GM21786 (cell line): Measurements from ENCODE around the gene TMC8.

ENCODE experiments used
- ATAC-seq: cut with Tn5 transposase; IDR thresholded peaks from one replicate; pipeline ENCODE4 v1.9.1; 2021; ENCODE audit not compliant: unreplicated experiment

TMC8 gene

DNA sequence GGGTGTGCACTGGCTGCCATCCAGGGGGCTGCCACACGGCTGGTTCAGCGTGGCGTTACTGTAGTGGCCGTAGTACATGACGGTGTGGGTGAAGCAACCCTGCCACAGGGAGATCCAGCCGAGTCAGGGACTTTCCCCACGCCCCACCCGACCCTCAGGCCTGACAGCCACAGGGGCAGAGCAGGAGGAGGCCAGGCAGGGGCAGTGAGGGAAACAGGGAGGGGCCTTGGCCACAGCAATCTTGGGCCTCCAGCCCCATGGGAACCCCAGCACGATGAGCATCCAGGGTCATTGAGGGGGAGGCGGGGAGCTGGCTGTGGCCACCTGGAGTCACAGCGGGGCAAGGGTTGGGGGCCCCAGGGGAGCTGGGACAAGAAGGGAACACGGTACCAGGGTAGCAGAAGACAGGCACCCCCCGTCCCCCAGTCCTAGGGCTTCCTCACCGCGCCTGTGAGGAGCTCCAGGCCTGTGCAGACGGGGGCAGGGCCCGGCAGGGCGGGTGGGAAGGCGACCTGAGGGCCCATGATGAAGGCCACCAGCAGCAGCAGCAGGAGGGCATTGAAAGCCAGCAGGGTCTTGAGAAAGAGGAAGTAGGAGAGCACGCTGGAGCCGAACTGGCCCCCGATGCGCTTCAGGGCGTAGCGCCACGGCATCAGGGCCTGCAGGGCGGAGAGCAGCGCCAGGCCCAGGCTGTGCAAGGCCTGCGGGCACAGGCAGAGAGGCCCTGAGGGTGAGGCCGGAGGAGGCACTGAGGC, 6.3 kb upstream of the TMC8 start:
- peak; percentile 33 for ATAC-seq

DNA sequence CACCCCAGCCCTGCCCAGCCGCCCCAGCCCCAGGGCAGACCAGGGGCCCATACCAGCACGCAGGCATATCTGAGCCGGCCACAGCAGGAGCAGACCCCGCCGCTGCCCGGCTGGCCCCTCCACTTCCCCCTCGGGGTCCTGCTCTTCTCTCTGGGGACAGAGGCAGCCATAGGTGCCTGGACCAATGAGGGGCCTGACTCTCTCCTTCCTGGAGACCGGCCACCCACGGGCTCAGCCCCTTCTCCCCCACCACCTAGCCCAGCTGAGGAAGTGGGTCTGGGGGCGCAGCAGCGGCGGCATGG, 5.8 kb upstream of the TMC8 start:
- no peak for ATAC-seq

DNA sequence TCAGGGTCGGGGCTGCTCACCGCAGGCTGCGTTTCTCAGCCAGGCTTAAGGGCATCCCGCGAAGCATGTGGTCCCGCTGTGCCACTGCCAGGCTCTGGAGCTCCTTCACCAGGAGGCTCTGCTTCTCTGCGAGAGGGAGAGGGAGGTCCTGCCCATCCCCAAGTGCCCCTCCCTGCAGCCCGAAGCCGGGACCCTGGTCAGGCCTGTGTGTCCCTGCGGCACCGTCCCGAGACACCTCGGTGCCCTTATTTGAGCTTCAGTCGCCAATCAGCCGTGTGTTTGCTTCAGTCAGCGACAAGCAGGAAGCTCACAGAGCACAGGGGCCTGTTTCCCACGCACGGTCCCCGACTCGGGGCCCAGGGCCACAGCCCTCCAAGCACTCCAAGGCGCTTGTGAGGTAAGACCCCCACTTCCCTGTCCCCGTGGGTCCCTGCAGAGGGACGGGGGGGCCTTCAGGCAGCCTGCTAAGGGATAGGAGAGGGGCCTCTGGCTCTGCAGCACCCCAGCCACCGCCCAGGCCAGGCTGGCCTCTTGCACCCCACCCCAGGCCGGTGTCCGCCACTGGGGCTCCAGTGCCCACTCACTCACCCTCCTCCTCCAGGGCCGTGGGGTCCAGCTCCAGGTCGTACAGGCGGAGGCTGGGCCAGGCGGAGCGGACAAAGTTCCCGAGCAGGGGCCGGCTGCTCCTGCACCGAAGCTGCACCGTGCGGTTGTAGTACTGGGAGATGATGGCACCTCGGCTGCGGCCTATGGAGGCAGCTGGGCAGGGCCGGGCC, 5.2 kb upstream of the TMC8 start:
- ATAC-seq = no peak

DNA sequence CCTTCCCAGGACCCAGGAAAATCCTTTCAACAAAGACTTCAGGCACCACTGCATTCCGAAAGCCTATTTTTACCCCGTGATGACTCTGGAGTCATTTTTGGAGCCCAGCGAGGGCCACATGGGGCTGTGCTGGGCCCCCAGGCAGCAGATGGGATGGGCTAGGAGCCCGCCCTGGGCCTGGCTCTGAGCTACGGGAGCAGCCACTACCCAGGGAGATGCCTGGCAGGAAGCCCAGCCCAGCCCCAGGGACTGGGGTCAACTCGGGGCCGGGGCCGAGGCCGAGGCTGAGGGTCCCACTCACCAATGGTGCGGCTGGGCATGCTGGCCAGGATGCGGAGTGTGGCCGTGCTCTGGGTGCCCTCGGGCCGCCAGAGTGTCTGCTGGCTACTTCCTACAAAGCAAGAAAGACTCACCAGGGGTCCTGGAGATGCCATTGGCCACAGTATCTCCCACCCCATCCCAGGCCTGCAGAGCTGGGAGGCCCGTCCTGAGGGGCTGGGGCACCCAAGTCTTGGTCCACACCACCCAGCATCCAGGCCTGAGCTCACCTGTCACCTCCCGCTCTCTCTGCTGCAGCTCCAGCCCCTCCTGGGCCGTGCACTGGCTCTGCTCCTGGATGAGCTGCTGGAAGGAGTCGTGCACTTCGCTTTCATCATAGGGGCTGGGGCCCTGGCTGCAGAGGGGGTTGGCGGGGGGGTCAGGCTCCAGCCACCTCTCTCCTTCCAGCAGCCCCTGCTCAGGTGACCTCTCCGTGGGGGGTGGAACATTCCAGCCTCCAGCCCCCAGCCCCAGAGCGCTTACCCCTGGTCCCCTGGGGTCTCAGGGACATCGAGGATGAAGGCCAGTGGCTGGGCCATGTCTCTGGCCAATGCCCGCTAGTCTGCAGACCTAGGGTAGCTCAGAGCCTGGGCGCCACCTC, 4.3 kb upstream of the TMC8 start:
- ATAC-seq = no peak

DNA sequence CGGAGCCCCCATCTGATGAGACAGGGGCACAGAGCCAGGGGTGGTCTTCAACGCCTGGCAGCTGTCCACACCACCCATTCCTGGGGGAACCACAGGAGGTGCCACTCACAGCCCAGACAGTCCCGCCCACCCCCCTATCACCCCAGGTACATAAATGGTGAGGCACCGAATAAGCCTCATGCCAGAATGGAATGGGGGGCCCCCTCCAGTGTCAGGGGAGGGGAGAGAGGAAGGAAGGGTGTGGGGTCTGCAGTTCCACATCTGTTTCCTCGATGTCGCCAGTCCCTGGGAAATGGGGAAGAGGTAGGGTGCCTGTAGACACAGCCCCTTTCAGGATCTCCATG, 3.7 kb upstream of the TMC8 start:
- no peak for ATAC-seq

DNA sequence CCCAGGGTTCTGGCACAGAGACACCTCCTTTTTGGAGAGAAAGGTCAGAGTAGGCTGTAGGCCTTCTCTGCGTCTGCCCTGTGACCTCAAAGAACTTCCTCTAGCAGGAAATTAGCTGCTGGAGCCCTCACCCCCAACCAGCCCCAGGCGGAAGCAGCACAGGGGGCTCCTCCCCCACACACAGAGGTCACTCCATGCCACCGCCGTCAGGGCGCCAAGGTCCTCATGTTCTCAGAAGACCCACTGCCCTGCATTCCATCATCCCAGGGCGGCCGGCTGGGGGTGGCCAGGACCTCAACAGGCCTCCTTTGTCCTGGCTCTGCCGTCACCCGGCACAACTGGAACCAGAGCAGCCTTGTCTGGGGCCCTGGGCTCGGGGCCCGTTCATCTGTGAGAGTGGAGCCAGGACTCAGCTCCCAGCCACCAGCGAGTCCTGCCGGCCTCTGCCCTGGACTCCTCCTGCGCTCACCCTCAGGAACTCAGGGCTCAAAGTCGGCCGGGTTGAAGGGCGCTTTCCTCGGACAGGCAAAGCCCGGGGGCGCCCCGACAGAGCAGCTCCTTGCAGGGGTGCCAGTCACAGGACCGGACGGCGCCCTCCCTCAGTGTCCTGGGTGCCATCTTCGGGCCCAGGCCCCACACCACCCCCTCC, 3.2 kb upstream of the TMC8 start:
- ATAC-seq = no peak

DNA sequence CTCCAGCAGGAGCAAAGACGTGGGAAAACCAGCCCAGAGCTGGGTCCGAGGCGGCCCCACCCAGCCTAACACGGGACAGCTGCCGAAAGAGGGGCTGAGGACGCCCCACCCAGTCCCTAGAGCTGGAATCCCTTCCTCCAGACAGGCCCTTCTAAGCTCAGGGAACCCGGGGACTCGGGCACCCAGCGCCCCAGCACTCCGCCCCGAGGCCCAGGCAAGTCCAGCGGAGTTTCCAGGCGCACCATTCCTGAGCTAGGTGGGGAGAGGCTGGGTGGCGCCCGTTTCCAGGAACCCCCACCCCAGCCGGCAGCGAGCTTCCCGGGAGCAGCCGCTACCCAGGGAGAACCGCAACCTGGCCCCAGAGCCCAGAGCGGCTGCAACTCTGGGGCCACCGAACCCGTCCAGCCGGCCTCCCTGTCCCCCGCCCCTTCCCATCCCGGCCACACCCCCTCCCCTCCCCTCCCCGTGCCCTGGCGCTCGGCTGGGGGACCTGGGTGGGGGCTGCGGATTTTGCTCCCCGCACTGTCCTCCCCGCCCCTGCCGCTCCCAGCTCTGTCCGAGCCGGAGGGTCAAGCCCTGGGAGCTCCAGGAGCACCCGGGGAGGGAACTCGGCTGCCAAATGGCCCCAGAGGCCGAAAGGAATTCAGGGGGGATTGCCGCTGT, 2.6 kb upstream of the TMC8 start:
- ATAC-seq = no peak

DNA sequence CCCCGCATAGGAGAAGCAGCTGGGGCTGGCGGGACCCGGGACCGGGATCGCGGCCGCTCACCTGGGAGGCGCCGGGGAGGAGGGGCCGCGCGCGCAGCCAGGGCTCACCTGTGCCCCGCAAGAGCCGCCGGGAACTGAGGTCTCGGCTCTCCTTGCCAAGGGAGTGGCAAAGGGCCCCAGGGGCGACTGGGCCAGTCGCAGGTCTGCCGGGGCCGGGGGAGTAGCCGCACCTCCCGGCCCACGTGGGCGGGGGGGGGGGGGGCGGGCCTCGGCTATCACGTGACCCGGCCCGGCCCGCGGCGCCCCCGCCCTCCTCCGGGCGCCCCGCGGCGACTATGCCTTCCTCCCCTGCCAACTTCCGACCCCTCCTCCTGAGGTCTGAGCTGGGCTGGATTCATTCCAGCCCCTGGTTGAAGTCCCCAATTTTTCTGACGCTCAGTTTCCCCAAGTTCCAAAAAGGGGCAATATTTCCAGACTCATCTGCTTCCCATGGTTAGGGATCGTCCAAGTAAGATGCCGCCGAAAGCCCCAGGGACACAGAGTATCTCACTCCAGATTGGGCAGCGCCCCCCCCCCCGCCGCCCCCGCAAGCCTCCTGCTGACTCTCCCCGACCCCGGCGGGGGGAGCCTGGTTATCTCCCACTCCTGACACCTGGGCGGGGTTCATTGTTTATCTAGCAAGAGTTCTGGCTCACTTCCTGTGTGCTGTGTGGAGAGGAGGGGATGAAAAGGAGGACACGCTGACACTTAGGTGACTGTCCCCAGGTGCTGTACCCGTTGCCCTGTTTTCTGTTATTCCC, 1.8 kb upstream of the TMC8 start, which contains the start of gene TMC6:
TMC6 (minus strand) TSS at position 205 of the 800 bp plus-strand sequence. CDS start 1,923 bp downstream, outside the sequence.
- ATAC-seq = no peak

DNA sequence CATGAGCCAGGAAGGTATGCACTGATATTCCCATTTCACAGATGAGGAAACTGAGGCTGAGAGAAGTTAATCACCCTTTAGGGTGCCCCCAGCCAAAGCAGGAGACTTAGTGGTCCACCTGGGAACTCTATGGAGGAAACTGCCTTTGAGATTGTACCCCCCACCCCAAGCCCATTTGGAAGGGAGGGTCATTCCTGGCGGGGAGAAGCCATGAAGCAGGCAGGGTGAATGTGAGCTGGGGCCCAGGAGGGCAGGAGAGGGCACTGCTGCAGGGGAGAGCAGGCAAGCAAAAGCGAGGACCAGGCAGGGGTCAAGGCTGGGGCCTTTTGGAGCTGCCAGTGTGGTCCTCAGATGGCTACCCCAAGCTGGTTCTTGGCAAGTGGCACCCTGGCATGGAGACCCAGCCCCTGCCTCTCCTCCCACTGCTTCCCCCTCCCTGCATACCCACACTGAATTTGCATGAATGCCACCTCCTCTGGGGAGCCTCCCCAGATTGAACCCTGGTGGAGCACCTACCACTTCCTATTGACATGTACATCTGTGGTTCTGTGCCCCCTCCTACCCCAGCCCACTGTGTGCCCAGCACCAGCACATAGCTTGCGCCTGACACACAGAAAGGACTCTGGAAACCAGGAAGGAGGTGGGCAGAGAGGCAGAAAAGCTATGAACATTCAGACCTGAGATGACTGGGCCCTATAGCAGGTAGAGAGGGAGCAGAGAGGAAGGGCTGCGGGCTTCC, 1.1 kb upstream of the TMC8 start:
- no peak for ATAC-seq

DNA sequence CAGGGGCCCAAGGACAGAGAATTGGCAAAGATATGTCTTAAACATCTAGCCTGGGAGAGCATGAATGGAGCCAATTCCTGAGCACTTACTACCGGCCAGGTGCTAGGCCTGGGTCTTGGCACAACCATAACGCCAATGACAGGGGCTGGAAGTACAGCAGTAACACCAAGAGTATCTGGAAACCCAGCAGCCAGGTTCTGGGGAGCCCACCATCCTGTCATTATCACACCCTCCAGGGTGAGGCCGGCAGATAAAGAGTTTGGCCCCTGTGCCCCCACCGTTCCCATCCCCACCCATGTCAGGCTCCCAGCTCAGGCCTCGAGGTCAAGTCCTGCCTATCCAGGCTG, 508 bp upstream of the TMC8 start:
- no peak for ATAC-seq

DNA sequence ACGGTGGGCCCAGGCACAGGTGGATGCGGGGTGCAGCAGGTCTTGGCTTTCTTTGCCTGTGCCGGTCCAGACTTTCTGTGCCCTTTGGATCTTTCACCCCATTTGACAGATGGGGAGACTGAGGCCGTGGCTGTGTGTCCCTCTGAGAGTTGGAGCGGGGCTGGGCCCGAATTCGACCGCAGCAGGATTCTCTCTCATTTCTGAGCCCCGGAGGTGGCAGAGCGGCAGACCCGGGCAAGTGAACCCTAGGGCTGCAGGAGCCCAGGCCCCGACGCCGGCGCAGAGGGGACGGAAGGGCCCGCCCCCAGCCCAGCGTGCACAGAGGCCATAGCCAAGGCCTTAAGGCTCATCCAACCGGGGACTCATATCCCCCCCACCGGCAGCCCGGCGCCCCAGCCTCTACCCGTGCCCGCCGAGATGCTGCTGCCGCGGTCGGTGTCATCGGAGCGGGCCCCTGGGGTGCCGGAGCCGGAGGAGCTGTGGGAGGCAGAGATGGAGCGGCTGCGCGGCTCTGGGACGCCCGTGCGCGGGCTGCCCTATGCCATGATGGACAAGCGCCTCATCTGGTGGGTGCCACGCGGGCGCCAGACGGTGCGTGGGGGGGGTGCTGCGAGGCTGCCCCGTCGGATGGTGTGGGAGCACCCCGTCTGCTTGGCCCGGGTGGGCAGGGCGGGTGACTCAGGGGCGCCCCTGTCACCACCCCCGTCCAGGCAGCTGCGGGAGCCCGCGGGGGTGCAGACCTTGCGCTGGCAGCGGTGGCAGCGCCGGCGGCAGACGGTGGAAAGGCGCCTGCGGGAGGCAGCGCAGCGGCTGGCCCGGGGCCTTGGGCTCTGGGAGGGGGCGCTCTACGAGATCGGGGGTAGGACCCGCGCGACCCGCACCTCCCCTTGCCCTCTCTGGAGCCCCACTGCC, 857 bp downstream of the TMC8 start:
- no peak for ATAC-seq

DNA sequence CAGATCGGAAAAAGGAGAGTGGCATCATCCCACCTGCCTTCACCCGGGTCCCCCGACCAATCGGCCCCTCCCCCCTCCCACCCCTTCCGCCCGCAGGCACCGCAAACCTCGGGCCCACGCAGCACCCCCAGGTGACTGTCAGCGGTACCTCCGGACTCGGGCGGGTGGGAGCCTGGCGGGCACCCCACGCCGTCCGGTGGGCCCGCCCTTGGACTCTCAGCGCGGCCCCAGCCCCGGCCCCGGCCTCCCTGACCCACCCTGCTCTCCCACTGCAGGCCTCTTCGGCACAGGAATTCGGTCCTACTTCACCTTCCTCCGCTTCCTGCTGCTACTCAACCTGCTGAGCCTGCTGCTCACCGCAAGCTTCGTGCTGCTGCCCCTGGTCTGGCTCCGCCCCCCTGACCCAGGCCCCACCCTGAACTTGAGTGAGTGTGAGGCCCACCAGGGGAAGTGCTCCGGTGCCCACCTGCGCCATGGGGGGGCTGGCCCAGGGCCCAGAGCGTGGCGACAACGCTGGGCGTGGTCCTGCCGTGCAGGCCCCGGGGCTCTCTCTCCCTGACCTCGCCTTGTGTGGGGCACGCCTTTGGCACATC, 1.6 kb downstream of the TMC8 start:
- ATAC-seq = no peak

DNA sequence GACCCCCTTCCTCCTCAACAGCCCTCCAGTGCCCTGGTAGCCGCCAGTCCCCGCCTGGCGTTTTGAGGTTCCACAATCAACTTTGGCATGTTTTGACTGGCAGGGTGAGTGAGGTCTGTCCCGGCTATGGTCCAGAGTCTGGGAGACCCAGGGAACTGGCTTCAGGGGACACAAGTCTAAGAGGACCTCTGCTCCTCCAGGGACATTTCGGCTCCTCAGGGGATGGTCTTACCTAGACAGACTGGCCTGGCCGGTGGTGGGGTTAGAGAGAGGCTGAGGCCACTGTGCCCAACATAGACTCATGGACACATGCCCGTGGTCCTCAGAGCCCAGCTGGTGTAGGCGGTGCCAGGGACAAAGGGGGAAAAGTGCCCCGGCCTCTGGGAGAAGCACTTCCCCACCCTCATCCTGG, 2.2 kb downstream of the TMC8 start:
- no peak for ATAC-seq

DNA sequence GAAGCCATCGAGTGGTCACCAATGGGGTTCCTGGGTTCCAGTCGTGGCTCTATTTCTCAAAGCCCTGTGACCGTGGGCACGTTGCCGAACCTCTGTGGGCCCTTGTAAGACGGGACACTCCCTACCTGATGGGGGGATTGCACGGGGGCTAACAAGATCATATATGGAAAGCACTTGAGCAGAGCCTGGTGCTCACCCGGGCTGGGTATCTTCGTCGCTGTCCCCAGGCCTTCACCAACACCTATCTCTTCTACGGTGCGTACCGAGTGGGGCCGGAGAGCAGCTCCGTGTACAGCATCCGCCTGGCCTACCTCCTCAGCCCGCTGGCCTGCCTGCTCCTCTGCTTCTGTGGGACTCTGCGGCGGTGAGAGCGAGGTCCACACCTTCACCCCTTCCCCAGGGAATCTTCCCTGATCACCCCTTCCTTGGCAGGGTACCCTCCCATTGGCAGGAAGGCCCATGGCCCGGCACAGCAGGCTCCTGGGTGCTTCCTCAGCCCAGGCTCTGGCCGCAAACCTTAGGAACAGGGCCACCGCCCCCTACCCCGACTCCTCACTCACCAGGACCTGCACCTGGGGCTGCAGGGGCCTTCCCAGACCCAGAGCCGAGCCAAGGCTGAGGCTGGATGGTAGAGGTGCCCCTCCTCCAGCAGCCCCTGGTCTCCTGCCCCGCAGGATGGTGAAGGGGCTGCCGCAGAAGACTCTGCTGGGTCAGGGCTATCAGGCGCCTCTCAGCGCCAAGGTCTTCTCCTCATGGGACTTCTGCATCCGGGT, 2.8 kb downstream of the TMC8 start:
- no peak for ATAC-seq

DNA sequence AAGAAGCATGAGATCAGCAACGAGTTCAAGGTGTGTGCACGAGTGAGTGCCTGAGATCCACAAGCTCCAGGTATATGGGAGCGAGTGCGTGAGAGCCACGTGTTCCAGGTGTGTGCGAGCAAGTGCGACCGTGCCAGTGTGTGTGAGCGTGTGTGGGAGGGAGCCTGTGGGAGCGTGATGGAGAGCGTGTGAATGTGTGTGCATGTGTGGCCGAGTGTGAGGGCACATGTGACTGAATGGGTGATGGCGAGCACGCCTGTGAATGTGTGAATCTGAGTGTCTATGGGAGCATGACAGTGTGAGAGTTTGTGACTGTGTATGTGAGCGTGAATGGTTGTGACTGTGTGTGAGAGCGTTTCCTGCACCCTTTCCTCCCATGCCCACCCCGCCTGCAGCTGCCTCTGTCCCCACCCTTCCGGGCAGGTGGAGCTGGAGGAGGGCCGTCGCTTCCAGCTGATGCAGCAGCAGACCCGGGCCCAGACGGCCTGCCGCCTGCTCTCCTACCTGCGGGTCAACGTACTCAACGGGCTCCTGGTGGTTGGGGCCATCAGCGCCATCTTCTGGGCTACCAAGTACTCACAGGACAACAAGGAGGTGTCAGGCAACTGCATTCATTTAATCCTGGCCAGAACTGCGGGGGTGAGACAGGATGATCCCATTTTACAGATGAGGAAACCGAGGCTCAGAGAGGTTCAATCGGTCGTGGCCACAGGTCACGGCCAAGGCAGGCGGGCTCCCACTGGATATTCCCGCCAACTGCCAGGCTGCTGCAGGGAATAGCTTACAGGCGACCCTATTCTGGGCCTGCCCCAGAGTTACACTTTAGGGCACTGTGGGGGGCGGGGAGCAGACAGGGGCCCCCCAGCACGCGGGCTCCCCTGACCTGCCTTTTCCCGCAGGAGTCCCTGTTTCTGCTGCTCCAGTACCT, 3.7 kb downstream of the TMC8 start:
- ATAC-seq = no peak

DNA sequence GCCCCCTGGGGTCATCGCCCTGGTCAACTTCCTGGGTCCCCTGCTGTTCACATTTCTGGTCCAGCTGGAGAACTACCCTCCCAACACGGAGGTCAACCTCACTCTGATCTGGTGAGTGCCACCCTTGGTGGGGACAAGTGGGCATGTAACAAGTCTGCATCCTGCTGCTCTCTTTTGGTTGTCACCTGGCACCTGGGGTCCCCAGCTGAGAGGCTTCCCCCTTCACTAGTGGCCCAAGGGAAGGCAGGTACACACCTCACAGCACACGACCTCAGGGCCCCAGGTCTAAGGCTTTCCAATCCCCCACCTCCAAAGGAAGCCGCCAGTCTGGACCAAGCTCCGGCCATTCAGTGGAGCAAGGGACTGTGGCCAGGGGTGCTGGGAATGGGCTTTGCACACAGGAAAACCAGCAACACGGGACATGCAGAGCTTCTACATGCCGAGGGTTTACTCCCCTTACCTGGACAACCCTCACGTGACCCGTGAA, 4.4 kb downstream of the TMC8 start:
- no peak for ATAC-seq
